Measurements from ENCODE around the gene UBE2C.
"Not testable (repeated sequence)": the region's sequence is repeated elsewhere in the genome, so short reads cannot be mapped to it uniquely, and the experiment has no call there.

UBE2C gene

DNA sequence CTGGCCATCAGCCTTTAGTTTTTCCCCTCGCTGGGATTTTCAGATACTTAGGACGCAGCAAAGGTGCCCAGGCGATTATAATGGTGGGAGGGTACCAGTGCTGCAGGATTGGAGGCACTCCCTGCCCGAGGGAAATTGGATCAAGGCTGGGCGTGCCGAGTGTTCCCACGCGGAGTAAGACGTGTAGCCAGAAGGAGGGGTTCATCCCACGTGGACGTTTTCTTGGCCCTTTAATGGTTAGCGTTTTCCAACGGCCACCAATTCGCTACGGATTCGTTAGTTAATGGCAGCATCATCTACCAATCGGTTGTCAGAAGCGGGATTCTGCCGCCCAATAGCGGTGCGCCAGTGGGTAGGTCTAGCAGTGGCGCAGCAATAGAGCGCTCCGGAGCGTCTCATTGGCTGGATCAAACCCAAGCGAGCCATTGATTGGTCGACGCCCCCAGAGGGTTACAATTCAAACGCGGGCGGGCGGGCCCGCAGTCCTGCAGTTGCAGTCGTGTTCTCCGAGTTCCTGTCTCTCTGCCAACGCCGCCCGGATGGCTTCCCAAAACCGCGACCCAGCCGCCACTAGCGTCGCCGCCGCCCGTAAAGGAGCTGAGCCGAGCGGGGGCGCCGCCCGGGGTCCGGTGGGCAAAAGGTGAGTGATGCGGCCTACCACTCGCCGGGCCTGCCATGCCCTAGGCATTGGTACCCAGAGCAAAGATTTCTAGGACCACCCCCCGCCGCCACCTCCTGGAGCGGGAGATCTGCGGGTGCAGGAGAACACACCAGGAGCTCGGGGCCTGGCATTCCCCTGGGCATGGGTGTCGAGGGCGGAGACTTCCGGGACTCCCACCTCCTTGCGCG lies at the start of gene UBE2C:
TSS of gene UBE2C (plus strand) at position 488 of the 849 bp plus-strand sequence. CDS start at position 540, 52 bp downstream.
- DNase-seq = peak; percentile 98 to 99

DNA sequence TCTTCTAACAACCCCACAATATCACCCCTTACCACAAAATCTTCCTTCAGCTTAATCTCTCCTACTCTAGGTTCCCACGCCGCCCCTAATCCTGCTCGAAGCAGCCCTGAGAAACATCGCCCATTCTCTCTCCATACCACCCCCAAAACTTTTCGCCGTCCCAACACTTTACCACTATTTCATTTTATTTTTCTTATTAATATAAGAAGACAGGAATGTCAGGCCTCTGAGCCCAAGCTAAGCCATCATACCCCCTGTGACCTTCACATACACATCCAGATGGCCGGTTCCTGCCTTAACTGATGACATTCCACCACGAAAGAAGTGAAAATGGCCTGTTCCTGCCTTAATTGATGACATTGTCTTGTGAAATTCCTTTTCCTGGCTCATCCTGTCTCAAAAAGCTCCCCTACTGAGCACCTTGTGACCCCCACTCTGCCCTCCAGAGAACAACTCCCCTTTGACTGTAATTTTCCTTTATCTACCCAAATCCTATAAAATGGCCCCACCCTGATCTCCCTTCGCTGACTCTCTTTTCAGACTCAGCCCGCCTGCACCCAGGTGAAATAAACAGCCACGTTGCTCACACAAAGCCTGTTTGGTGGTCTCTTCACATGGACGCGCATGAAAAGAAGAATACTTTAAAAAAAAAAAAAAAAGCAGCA lies 47.7 kb upstream of the UBE2C start:
- not testable (repeated sequence) for DNase-seq

DNA sequence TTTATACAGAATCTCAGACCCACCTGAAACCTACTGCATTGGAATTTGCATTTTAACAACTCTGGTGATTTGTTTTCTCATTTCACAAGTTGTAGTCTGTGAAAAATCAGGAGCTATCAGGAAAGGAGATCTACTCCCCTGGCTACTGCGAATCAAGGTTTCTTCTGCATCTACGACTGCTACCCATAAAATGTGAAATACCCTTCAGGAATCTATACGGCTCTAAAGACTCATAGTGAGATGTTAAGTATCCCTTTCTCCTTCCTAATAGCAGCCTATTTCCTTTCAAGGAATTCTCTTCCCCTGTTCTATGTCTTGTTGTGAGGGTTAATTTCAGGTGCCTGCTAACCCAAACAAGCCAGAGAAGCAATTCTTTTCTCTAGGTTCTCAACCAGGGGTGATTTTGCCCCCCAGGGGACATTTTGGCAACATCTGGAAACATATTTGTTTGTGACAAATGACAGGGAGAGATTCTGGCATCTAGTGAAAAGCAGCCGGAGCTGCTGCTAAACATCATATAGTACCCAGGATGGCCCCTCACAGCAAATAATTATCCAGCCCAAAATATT lies 47.1 kb upstream of the UBE2C start:
- DNase-seq = no peak

DNA sequence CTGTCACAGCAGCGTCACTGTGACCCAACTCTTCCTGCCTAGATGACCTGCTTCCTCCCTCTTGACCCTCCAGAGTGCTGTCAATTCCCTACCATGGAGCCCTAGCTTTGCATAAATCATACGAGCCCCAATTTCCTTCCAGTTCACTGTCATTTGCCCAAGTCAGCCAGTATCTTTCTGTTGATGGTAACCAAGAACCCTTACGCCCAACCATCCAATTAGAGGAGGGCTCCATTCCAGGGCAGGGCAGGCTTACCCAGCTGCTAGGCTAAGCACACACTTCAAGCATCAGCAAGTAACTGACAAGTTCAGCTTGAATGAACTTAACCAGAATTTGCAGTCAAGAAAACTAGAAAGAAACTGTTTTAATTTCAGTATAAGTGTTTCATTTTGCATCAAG lies 46.5 kb upstream of the UBE2C start:
- DNase-seq = no peak

- DNase-seq = no peak
Measured at GRCh38 chr20:45768479-45768878, 44.0 kb upstream of the UBE2C start.

DNA sequence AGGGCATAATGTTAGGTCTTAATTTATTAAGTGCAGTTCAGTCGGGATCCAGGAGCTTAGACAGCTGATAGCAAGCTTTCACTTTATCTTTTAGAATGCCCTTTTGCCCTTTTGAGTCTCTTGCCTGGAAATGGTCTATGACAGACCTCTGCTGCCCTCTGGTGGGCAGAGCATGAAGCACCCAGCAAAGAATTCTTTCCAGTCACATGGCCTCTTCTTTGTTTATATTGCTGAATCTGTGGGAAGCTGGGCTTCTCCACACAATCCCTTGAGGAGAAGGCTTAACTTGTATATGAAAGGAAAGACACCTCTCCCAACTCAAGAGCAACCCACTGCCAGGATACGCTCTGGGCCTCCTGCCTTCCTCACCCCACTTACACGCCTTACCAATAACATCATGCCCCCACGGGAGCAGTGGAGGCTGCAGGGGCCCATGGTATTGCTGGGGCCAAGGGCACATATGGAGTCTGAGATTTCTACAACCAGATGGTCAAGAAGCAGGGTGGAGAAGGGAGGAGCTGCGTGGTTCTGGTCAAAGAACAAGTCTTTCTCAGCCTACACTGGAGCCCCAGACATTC lies 41.2 kb upstream of the UBE2C start:
- peak; percentile 79 to 93 for DNase-seq

DNA sequence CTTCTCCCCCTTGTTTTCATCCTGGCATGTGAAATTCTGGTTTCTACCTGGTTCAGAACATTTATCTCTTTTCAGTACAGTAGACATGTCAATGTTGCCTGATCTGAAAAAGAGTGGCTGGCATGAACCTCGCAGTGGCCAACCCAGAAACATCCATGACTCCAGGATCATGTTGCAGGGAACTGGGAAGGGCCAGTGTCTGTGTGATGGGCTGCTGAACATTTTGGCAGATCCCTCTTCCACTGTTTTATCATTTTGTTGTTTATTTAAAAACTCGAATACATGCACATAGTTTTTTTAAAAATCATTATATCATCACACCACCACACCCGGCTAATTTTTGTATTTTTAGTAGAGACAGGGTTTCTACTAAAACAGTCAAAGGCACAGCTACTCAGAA lies 39.8 kb upstream of the UBE2C start:
- no peak for DNase-seq

DNA sequence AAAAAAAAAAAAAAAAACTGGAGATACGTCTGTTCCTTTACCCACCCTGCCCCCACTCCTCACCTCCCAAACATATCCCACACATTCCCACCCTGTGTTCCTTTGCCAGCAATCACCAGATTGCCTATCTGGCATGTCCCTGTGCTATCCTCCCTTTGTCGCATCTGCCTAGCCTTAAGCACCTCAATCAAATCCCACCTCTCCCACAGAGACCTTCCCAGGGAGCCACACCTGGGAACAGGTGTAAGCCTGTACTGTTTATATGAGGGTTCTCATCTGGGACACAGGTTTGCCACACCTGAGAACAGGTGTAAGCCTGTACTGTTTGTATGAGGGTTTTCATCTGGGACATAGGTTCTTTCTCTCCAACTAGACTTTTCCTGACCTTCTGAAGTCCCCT lies 37.5 kb upstream of the UBE2C start:
- no peak for DNase-seq

DNA sequence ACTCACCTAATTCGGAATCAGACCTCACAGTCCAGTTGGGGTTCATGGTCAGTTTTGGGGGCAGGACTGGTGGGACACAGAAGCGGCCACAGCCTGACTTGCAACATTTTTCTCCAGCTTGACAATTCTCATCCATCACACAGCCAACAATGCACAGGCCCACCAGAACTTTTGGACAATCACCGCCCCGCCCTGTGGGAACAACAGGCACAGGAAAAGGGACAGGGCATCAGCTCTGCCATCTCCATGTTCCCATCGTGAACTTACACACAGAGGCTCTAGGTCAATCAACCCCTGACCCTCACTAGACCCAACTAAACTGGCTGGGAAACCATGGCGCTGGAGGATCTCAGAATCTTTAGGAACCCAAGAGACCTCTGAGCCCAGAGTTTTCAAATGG lies 37.0 kb upstream of the UBE2C start:
- DNase-seq = no peak

- no peak for DNase-seq
Measured at GRCh38 chr20:45776931-45777330, 35.5 kb upstream of the UBE2C start.

- peak; percentile 20 to 59 for DNase-seq
Measured at GRCh38 chr20:45779011-45779915, 33.2 kb upstream of the UBE2C start.

DNA sequence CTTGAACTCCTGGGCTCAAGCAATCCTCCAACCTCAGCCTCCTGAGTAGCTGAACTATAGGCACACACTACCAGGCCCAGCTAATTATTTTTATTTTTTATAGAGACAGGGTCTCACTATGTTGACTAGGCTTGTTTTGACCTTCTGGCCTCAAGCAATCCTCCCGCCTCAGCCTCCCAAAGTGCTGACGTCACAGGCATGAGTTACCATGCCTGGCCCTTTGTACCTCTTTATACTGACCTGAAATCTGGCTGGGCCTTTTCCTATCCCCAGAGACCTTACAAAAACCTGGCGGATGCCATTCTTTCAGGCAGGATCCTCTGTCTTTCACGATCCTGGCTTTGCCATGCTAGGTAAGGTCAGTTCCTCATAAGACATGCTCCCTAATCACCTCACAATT lies 32.3 kb upstream of the UBE2C start:
- no peak for DNase-seq

DNA sequence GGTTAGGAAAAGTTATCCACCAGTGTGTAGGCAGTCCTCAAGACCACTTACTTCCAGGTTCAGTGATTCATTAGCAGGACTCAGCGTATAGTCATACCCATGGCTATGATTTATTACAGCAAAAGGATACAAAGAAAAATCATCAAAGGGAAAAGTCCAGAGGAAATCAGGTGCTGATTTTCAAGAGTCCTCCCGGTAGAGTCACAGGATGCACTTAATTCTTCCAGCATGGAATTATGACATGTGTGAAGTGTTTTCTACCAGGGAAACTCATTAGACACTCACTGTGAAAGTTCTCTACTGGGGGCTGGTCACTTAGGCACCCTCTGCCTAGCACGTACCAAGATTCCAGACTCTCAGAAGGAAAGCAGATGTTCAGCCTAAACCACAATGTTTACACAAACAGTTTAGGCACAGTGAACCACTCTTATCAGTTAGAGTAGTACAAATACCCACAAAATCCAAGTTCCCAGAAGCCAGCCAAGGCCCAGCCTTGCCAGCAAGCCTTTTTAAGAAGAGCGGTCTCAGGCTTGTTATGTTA lies 31.0 kb upstream of the UBE2C start:
- DNase-seq = no peak

- DNase-seq = no peak
Measured at GRCh38 chr20:45782890-45783289, 29.6 kb upstream of the UBE2C start.

DNA sequence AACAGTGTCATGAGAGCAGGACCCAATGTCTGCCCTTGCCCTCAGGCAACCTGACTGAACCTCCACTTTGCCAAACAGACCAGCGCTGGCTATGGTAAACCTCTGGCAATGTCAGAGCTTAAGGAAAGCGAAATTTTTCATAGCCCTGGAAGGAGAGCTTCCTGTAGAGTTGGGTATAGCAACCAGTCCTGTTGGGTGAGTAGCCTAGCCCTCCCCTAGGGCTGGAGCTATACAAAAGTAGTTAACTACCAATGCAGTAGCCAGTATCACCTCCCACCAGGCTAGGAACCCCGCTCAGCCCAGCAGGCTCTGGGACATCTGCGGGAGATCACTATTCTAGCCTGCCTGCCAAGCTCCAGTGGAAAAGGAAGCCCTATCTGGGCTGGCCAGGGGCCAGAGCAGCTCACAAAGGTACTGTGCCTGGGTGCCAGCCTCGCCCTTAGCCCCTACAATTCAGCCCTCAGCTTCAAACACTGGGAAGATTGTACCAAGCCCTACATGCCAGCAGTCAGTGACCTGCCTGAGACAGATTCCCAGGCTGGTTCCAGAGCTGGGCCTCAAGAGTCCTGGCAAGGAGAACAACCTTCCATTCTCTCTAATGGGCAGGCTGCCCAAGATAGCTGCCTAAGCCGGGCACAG lies 28.7 kb upstream of the UBE2C start:
- no peak for DNase-seq

- peak in 1 of 2 donors; percentile 36 for DNase-seq
Measured at GRCh38 chr20:45788351-45788750, 24.1 kb upstream of the UBE2C start.

GRCh38 chr20:45792317-45793118 lies 19.9 kb upstream of the UBE2C start:
- DNase-seq = peak; percentile 66 to 74

- no peak for DNase-seq
Measured at GRCh38 chr20:45796337-45797065, 15.9 kb upstream of the UBE2C start.

DNA sequence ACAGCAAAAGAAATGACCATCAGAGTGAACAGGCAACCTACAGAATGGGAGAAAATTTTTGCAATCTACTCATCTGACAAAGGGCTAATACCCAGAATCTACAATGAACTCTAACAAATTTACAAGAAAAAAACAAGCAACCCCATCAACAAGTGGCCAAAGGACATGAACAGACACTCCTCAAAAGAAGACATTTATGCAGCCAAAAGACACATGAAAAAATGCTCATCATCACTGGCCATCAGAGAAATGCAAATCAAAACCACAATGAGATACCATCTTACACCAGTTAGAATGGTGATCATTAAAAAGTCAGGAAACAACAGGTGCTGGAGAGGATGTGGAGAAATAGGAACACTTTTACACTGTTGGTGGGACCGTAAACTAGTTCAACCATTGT lies 14.9 kb upstream of the UBE2C start:
- not testable (repeated sequence) for DNase-seq

DNA sequence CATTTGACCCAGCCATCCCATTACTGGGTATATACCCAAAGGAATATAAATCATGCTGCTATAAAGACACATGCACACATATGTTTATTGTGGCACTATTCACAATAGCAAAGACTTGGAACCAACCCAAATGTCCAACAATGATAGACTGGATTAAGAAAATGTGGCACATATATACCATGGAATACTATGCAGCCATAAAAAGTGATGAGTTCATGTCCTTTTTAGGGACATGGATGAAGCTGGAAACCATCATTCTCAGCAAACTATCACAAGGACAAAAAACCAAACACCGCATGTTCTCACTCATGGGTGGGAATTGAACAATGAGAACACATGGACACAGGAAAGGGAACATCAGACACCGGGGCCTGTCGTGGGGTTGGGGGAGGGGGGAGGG lies 14.5 kb upstream of the UBE2C start:
- not testable (repeated sequence) for DNase-seq

Data from inflammatory macrophage treated with lipopolysaccharide for 1 hour (primary cell).